Right ventricle myocardium superior (tissue), 1 donor: ENCODE results near the gene FBLIM1. TPM values are rescaled to one million over a fixed set of nuclear protein-coding genes. Genes with fewer than 3 reads are reported as not detected.

ENCODE experiments used
- ATAC-seq: fragments of 200-7000 bp; cut with Tn5 transposase; one replicate; pipeline ENCODE4 v1.9.1; 2020; ENCODE audit warnings: mild to moderate bottlenecking; ENCODE audit not compliant: poor library complexity
- DNase-seq: peaks from one replicate; pipeline ENCODE4 v3.0.0-alpha.2; 2020
- intact Hi-C: fragments of 100-400 bp; cut with DNase I; formaldehyde crosslinking; loops from one replicate; pipeline ENCODE4 v1.11.2; 2022
- total RNA-seq: library from RNA; stranded (reverse); fragmentation: NEBNext Ultra II Directional; extraction: Animal tissue kit (Norgen Biotek cat#: 25700); gene quantifications from one replicate; pipeline ENCODE4 v1.2.1, GENCODE V29; 2021
- donor health status: DM: no; HTN: yes; CAD: no; lungs with severe emphysema.

The FBLIM1 gene
- total RNA-seq, 1 donor from 2014 or later: 99.1 TPM

GRCh38 chr1:15833069-15833679 is 74.6 kb downstream of the FBLIM1 start:
- intact Hi-C loops: no loop called here
- no peak for ATAC-seq
- DNase-seq: peak; percentile 61

DNA sequence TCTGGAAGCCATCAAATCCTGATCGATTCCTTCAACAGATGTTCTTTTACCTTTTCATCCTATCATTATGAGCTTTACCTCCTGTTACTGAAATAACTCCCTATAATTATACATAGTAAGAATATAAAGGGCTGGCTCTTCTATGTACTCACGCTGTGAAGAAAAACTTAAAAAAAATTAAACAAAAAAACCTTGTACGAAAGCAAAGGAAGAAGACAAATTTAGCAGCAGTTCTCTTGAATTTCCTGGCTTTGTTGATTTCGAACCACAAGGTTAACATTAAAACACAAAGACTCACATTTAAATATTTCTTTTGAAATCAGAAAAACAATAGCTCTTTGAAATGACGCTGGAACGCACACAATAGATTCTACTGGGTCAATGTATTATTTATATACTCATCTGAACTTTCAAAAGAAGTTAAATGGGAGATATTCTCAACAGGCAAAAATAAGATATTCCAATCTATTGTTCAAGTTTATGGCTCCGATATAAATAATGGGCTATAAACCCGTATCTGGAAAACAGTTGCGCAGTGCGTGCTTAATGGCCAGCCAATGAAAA is 75.3 kb downstream of the FBLIM1 start:
- intact Hi-C loops: loop anchor here (2.0 kb wide), 1 partner anchor 15 kb away; no protein-coding TSS in a partner anchor
- DNase-seq: no peak
- no peak for ATAC-seq

DNA sequence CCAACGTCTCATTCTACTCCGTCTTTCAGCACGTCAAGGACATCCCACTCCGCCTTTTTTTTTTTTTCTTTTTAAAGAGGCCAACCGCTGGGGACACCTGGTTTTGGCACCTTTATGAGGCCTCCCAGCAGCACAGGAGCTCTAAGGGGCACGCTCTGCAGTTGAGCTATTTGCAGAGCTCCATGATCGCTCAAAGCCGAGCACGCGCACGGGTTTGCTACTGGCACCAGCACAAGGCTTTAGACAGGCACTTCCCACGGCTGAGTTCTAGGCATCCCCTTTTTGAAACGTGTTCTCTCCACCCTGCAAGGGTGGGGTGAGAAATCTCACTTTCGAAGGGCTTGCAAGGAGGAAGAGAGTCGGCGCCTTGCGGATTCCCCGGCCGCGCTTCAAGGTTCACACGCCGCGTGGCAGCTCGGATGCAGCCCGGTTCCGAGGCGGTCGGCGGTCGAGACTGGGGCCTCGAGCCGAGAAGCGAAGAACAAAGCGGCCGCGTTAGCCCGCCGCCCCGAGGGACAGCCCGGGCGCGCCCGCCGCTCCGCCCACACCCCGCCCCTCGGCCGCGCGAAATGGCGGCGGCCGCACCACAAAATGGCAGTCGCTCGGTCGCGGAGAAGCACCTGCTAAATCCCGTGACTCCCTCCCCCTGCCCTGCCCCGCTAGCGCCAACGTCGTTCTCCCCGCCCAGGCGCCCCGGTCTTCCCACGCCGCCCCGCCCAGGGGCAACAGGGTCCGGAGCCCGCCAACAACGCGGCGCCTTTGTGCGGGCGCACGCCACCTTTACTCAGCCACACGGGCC is 76.0 kb downstream of the FBLIM1 start:
- peak; percentile 85 for ATAC-seq
- DNase-seq: peak; percentile 93
- intact Hi-C loops: loop anchor here (2.0 kb wide), 1 partner anchor 14 kb away; no protein-coding TSS in a partner anchor

- ATAC-seq (peak; percentile 13), DNase-seq (no peak)
- intact Hi-C loops: loop anchor here (2.0 kb wide), 1 partner anchor 14 kb away; no protein-coding TSS in a partner anchor
These were observed 76.7 kb downstream of the FBLIM1 start for GRCh38 chr1:15835205-15835740.

DNA sequence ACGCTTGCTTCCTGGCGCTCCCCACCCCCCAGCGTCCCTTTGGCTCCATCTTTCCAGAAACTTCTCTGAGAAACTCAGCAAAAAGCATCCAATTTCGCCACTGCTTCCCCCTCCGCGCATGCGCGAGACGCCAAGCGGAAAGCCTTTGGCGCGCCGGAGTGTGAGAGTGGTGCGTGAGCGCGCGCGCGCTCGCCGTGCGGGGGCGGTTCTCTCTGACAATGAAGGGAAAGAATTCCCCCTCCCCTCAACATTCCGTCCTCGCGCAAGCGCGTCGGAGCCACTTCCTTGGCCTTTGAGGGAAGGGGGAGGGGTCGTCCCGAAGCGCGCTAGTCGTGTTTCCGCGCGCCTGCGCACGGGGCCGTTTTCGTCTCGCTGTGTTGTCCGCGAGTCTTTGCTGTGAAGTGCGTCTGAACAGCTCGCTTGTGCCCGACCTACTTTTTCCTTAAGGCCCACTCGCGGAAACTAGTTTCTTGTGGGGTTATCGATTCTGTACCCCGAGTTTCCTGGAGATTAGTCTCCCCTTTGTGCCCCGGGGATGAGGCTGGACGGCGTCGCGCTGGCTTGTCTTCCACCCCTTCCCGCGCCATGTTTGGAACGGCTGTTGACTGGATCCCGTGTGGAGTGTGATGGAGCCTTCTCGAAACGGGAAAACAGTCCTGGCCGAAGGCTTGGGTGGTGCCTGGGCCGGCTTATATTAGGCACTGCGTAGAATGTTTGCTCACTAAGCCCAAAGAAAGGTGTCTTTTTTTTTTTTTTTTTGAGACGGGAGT is 77.3 kb downstream of the FBLIM1 start:
- DNase-seq: peak; percentile 100
- intact Hi-C loops: loop anchor here (2.0 kb wide), 1 partner anchor 13 kb away; no protein-coding TSS in a partner anchor
- peak; percentile 90 for ATAC-seq

Other genes starting within 250 kb of the FBLIM1 start
- 13.6 TPM for gene CASP9, start 234.6 kb upstream of the FBLIM1 start, total RNA-seq
- 16.6 TPM for gene DNAJC16, start 231.9 kb upstream of the FBLIM1 start, total RNA-seq
- 0.11 TPM for gene AGMAT, start 173.7 kb upstream of the FBLIM1 start, total RNA-seq
- 19.4 TPM for gene DDI2, start 141.3 kb upstream of the FBLIM1 start, total RNA-seq
- 81.7 TPM for gene PLEKHM2, start 74.5 kb upstream of the FBLIM1 start, total RNA-seq
- 54.3 TPM for gene SLC25A34, start 22.5 kb upstream of the FBLIM1 start, total RNA-seq
- gene TMEM82, start 16.3 kb upstream of the FBLIM1 start, total RNA-seq: not detected
- gene UQCRHL, start 48.9 kb downstream of the FBLIM1 start, total RNA-seq: 6.1 TPM
- 20.3 TPM for gene SPEN, start 88.9 kb downstream of the FBLIM1 start, total RNA-seq
- gene ZBTB17, start 217.3 kb downstream of the FBLIM1 start, total RNA-seq: 21.2 TPM
- 0.59 TPM for gene SRARP, start 245.4 kb downstream of the FBLIM1 start, total RNA-seq